MM.1S (cell line): ENCODE measurements around the gene RGS6.

Experiments
- DNase-seq: peaks from one replicate; pipeline ENCODE4 v3.0.0-alpha.2; 2015
- H2AFZ ChIP-seq: fragments of 300-600 bp; sonication (generic); 2 replicates; pipeline ENCODE4 v1.6.0; 2016; ENCODE audit warnings: antibody characterized with exemption, low read length
- H3F3A ChIP-seq: fragments of 300-600 bp; sonication (generic); 2 replicates; pipeline ENCODE4 v1.6.1; 2016; ENCODE audit warnings: mild to moderate bottlenecking, antibody characterized with exemption, low read length, moderate library complexity, mixed read lengths; ENCODE audit not compliant: insufficient read depth
- H3K27ac ChIP-seq: fragments of 300-600 bp; sonication (generic); 2 replicates; pipeline ENCODE4 v1.5.1; 2016; ENCODE audit warnings: mild to moderate bottlenecking, low read length
- H3K27me3 ChIP-seq: fragments of 300-600 bp; sonication (generic); replicated peaks from 2 replicates; pipeline ENCODE4 v1.6.0; 2016; ENCODE audit warnings: low read length; ENCODE audit not compliant: insufficient read depth
- H3K36me3 ChIP-seq: fragments of 300-600 bp; sonication (generic); replicated peaks from 2 replicates; pipeline ENCODE4 v1.6.1; 2016; ENCODE audit warnings: mild to moderate bottlenecking, low read length, mixed read lengths; ENCODE audit not compliant: insufficient read depth
- H3K4me1 ChIP-seq: fragments of 300-600 bp; sonication (generic); 2 replicates; pipeline ENCODE4 v1.6.1; 2016; ENCODE audit warnings: low read length, mixed read lengths
- H3K4me2 ChIP-seq: fragments of 300-600 bp; sonication (generic); 2 replicates; pipeline ENCODE4 v1.6.0; 2016; ENCODE audit warnings: low read depth, low read length
- H3K4me3 ChIP-seq: fragments of 300-600 bp; sonication (generic); 2 replicates; pipeline ENCODE4 v1.5.1; 2016; ENCODE audit warnings: low read length, mixed read lengths
- H3K79me2 ChIP-seq: fragments of 300-600 bp; sonication (generic); 2 replicates; pipeline ENCODE4 v1.6.1; 2016; ENCODE audit warnings: mixed run types, low read length, mixed read lengths
- H3K9ac ChIP-seq: fragments of 300-600 bp; sonication (generic); 2 replicates; pipeline ENCODE4 v1.6.1; 2016; ENCODE audit warnings: low read length, mixed read lengths
- H3K9me2 ChIP-seq: fragments of 300-600 bp; sonication (generic); replicated peaks from 2 replicates; pipeline ENCODE4 v1.6.1; 2016; ENCODE audit warnings: mild to moderate bottlenecking, low read length, mixed read lengths; ENCODE audit not compliant: insufficient read depth
- H3K9me3 ChIP-seq: fragments of 300-600 bp; sonication (generic); replicated peaks from 2 replicates; pipeline ENCODE4 v1.6.1; 2016; ENCODE audit warnings: mild to moderate bottlenecking, low read length, mixed read lengths; ENCODE audit not compliant: insufficient read depth
- H4K20me1 ChIP-seq: fragments of 300-600 bp; sonication (generic); 2 replicates; pipeline ENCODE4 v1.6.1; 2016; ENCODE audit warnings: mild to moderate bottlenecking, low read length, moderate library complexity, mixed read lengths; ENCODE audit not compliant: insufficient read depth
- EZH2 ChIP-seq: fragments of 300-600 bp; sonication (generic); optimal IDR thresholded peaks from 2 replicates; pipeline ENCODE3; 2017; ENCODE audit warnings: low read depth, mild to moderate bottlenecking, antibody characterized with exemption, low read length, mixed read lengths
- EZH2phosphoT487 ChIP-seq: fragments of 300-600 bp; sonication (generic); IDR thresholded peaks from 2 replicates; pipeline ENCODE4 v1.6.1; 2018; ENCODE audit warnings: antibody characterized with exemption, low read length
- TF ChIP-seq, protein P1 (sequence below): fragments of 300-600 bp; sonication (generic); IDR thresholded peaks from 2 replicates; pipeline ENCODE4 v1.5.1; 2016; ENCODE audit warnings: antibody characterized with exemption, low read length, mixed read lengths

RGS6 gene

GRCh38 chr14:72404106-72404774, 472.0 kb downstream of the RGS6 start:
- no peaks in the 10 kb centered on the region for H3K9me3 ChIP-seq
- H3K9me2 ChIP-seq: no peaks in the 10 kb centered on the region
- no peaks in the 10 kb centered on the region for H4K20me1 ChIP-seq
- no peaks in the 10 kb centered on the region for H3F3A ChIP-seq
- TF ChIP-seq, protein P1, sequence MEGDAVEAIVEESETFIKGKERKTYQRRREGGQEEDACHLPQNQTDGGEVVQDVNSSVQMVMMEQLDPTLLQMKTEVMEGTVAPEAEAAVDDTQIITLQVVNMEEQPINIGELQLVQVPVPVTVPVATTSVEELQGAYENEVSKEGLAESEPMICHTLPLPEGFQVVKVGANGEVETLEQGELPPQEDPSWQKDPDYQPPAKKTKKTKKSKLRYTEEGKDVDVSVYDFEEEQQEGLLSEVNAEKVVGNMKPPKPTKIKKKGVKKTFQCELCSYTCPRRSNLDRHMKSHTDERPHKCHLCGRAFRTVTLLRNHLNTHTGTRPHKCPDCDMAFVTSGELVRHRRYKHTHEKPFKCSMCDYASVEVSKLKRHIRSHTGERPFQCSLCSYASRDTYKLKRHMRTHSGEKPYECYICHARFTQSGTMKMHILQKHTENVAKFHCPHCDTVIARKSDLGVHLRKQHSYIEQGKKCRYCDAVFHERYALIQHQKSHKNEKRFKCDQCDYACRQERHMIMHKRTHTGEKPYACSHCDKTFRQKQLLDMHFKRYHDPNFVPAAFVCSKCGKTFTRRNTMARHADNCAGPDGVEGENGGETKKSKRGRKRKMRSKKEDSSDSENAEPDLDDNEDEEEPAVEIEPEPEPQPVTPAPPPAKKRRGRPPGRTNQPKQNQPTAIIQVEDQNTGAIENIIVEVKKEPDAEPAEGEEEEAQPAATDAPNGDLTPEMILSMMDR: no peak
- TF ChIP-seq EZH2: no peak
- no peak for TF ChIP-seq EZH2phosphoT487
- no peak overlapping the region for H3K27ac ChIP-seq
- H3K79me2 ChIP-seq: no peaks in the 10 kb centered on the region
- H3K36me3 ChIP-seq: no peaks in the 10 kb centered on the region
- no peaks in the 10 kb centered on the region for H3K4me1 ChIP-seq
- no peaks in the 10 kb centered on the region for H3K27me3 ChIP-seq
- DNase-seq: no peak
- no peak overlapping the region for H3K4me2 ChIP-seq
- no peak overlapping the region for H2AFZ ChIP-seq
- no peak overlapping the region for H3K9ac ChIP-seq
- no peak overlapping the region for H3K4me3 ChIP-seq

DNA sequence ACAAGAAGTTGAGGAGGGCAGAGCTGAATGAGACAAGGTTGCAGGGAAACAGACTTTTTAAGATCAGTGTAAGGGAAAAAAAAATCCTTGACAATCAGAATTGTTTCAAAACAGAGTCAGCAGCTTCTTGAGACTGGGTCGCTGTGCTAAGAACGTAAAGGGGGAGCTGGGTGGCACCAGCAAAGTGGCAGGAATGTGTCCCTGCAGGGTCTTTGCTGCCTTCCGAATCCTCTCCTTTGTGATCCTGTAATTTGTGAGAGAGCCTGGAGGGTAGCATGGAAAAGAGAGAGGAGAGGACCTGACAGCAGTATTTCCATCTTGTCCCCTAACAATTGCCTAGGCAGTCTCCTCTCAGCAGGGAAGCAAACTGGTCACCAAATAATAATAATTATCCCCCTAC, 472.8 kb downstream of the RGS6 start:
- Histone ChIP-seq H3K36me3 (no peaks in the 10 kb centered on the region), H3K9ac (no peak overlapping the region), H4K20me1 (no peaks in the 10 kb centered on the region), H3K9me2 (no peaks in the 10 kb centered on the region), H3K9me3 (no peaks in the 10 kb centered on the region), H3K27me3 (no peaks in the 10 kb centered on the region), H3K4me2 (no peak overlapping the region), H3K4me1 (no peaks in the 10 kb centered on the region), H2AFZ (no peak overlapping the region), H3F3A (no peaks in the 10 kb centered on the region), H3K4me3 (no peak overlapping the region), H3K79me2 (no peaks in the 10 kb centered on the region), H3K27ac (no peak overlapping the region)
- no peak for DNase-seq
- TF ChIP-seq, protein P1: no peak
- TF ChIP-seq EZH2: no peak
- TF ChIP-seq EZH2phosphoT487: no peak

GRCh38 chr14:72408020-72408419, 475.8 kb downstream of the RGS6 start:
- Histone ChIP-seq H3K4me1 (no peaks in the 10 kb centered on the region), H3K79me2 (no peaks in the 10 kb centered on the region), H3K4me3 (no peak overlapping the region), H3K9me2 (no peaks in the 10 kb centered on the region), H3K36me3 (no peaks in the 10 kb centered on the region), H3K4me2 (no peak overlapping the region), H3K27me3 (no peaks in the 10 kb centered on the region), H2AFZ (no peak overlapping the region), H3K27ac (no peak overlapping the region), H3K9me3 (no peaks in the 10 kb centered on the region), H3K9ac (no peak overlapping the region), H3F3A (no peaks in the 10 kb centered on the region), H4K20me1 (no peaks in the 10 kb centered on the region)
- TF ChIP-seq EZH2phosphoT487: no peak
- no peak for DNase-seq

- TF ChIP-seq EZH2 (no peak), EZH2phosphoT487 (no peak)
- TF ChIP-seq, protein P1: no peak
- Histone ChIP-seq H3K4me1 (no peaks in the 10 kb centered on the region), H3F3A (no peaks in the 10 kb centered on the region), H3K9me3 (no peaks in the 10 kb centered on the region), H2AFZ (no peak overlapping the region), H4K20me1 (no peaks in the 10 kb centered on the region), H3K9ac (no peak overlapping the region), H3K27ac (no peak overlapping the region), H3K79me2 (no peaks in the 10 kb centered on the region), H3K4me3 (no peak overlapping the region), H3K36me3 (no peaks in the 10 kb centered on the region), H3K4me2 (no peak overlapping the region), H3K27me3 (no peaks in the 10 kb centered on the region), H3K9me2 (no peaks in the 10 kb centered on the region)
- no peak for DNase-seq
Measured at GRCh38 chr14:72409047-72409446, 476.8 kb downstream of the RGS6 start.
